ENCODE measurements around the gene METTL8.
A peak's percentile ranks its signal among the peaks of the same experiment; 100 is the strongest.

The METTL8 gene

GRCh38 chr2:171320208-171320621, 113.6 kb downstream of the METTL8 start:
- Histone ChIP-seq H3K27ac (replicated peaks) (no peak overlapping the region), H3K4me3 (replicated peaks; ENCODE audit: insufficient read depth, low read length) (no peak overlapping the region), H3K27me3 (ENCODE audit: insufficient read depth, poor library complexity, severe bottlenecking) (no peaks in the 10 kb centered on the region)
- DNase-seq (ENCODE audit: low read depth in 1 of 2, low spot score in 1 of 2): no peak
- TF ChIP-seq GABPA (IDR thresholded peaks at IDR 0.05; ENCODE audit: low read depth) (no peak), POLR2AphosphoS5 (IDR thresholded peaks at IDR 0.05; ENCODE audit: low read depth) (no peak), CTCF (IDR thresholded peaks at IDR 0.05; ENCODE audit: insufficient read depth, low read length) (no peak)
- TF ChIP-seq, protein P1, sequence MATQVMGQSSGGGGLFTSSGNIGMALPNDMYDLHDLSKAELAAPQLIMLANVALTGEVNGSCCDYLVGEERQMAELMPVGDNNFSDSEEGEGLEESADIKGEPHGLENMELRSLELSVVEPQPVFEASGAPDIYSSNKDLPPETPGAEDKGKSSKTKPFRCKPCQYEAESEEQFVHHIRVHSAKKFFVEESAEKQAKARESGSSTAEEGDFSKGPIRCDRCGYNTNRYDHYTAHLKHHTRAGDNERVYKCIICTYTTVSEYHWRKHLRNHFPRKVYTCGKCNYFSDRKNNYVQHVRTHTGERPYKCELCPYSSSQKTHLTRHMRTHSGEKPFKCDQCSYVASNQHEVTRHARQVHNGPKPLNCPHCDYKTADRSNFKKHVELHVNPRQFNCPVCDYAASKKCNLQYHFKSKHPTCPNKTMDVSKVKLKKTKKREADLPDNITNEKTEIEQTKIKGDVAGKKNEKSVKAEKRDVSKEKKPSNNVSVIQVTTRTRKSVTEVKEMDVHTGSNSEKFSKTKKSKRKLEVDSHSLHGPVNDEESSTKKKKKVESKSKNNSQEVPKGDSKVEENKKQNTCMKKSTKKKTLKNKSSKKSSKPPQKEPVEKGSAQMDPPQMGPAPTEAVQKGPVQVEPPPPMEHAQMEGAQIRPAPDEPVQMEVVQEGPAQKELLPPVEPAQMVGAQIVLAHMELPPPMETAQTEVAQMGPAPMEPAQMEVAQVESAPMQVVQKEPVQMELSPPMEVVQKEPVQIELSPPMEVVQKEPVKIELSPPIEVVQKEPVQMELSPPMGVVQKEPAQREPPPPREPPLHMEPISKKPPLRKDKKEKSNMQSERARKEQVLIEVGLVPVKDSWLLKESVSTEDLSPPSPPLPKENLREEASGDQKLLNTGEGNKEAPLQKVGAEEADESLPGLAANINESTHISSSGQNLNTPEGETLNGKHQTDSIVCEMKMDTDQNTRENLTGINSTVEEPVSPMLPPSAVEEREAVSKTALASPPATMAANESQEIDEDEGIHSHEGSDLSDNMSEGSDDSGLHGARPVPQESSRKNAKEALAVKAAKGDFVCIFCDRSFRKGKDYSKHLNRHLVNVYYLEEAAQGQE (IDR thresholded peaks at IDR 0.05; ENCODE audit: insufficient replicate concordance, low read depth): peak; percentile 44

GRCh38 chr2:171319164-171319810, 114.5 kb downstream of the METTL8 start:
- no peak for DNase-seq (ENCODE audit: low read depth in 1 of 2, low spot score in 1 of 2)
- no peak overlapping the region for H3K4me3 ChIP-seq (replicated peaks; ENCODE audit: insufficient read depth, low read length)
- TF ChIP-seq, protein P1 (IDR thresholded peaks at IDR 0.05; ENCODE audit: insufficient replicate concordance, low read depth): no peak
- TF ChIP-seq GABPA (IDR thresholded peaks at IDR 0.05; ENCODE audit: low read depth): no peak
- TF ChIP-seq CTCF (IDR thresholded peaks at IDR 0.05; ENCODE audit: insufficient read depth, low read length): no peak
- TF ChIP-seq SPI1 (IDR thresholded peaks at IDR 0.05; ENCODE audit: borderline replicate concordance, low read depth): no peak
- no peak for TF ChIP-seq POLR2AphosphoS5 (IDR thresholded peaks at IDR 0.05; ENCODE audit: low read depth)
- no peaks in the 10 kb centered on the region for H3K27me3 ChIP-seq (ENCODE audit: insufficient read depth, poor library complexity, severe bottlenecking)
- no peak overlapping the region for H3K27ac ChIP-seq (replicated peaks)

GRCh38 chr2:171318463-171318934, 115.3 kb downstream of the METTL8 start:
- Histone ChIP-seq H3K27ac (replicated peaks) (no peak overlapping the region), H3K27me3 (ENCODE audit: insufficient read depth, poor library complexity, severe bottlenecking) (no peaks in the 10 kb centered on the region), H3K4me3 (replicated peaks; ENCODE audit: insufficient read depth, low read length) (no peak overlapping the region)
- no peak for DNase-seq (ENCODE audit: low read depth in 1 of 2, low spot score in 1 of 2)
- TF ChIP-seq POLR2AphosphoS5 (IDR thresholded peaks at IDR 0.05; ENCODE audit: low read depth): no peak
- no peak for TF ChIP-seq CTCF (IDR thresholded peaks at IDR 0.05; ENCODE audit: insufficient read depth, low read length)
- TF ChIP-seq, protein P1 (IDR thresholded peaks at IDR 0.05; ENCODE audit: insufficient replicate concordance, low read depth): no peak
- no peak for TF ChIP-seq GABPA (IDR thresholded peaks at IDR 0.05; ENCODE audit: low read depth)
- TF ChIP-seq SPI1 (IDR thresholded peaks at IDR 0.05; ENCODE audit: borderline replicate concordance, low read depth): no peak

Measured in HL-60 (cell line).